BJ (cell line): ENCODE results near the gene PRKX. TPM values are rescaled to one million over a fixed set of nuclear protein-coding genes. Genes with fewer than 3 reads are reported as not detected.

Experiments
- CTCF ChIA-PET: fragments of 350-600 bp; formaldehyde crosslinking; extraction: SDS; loops from one replicate; lab custom pipeline; 2021; ENCODE audit warnings: antibody characterized with exemption, inconsistent platforms; lab: Yijun Ruan, JAX
- POLR2A ChIA-PET: fragments of 300-600 bp; sonication (Branson Sonifier 250); formaldehyde crosslinking; extraction: SDS; loops from one replicate; lab custom pipeline; 2021; ENCODE audit warnings: antibody characterized with exemption; lab: Charles Lee
- DNase-seq: peaks from one replicate; pipeline ENCODE4 v3.0.0-alpha.2; 2011; ENCODE audit warnings: low read depth
- H3K27me3 ChIP-seq: 2 replicates; pipeline ENCODE4 v1.6.0; 2011; ENCODE audit warnings: low read length; ENCODE audit not compliant: control insufficient read depth, insufficient read depth
- H3K36me3 ChIP-seq: 2 replicates; pipeline ENCODE4 v1.5.1; 2011; ENCODE audit warnings: low read length; ENCODE audit not compliant: control insufficient read depth, insufficient read depth
- H3K4me3 ChIP-seq: 2 replicates; pipeline ENCODE4 v1.5.1; 2011; ENCODE audit warnings: low read depth, mild to moderate bottlenecking, control low read depth, low read length
- polyA plus RNA-seq: library from polyadenylated mRNA; depleted of rRNA; stranded (reverse); fragments of >200 nt; gene quantifications from 2 replicates; pipeline ENCODE4 v1.2.3, GENCODE V29; 2011
- TF ChIP-seq, protein P1 (sequence below): IDR thresholded peaks from 2 replicates; pipeline ENCODE4 v1.5.1; 2011; ENCODE audit warnings: low read depth, mild to moderate bottlenecking, control low read depth, inconsistent platforms, low read length, moderate library complexity; ENCODE audit not compliant: insufficient read depth

The PRKX gene
- polyA plus RNA-seq, 1 experiment = 6.5 TPM

DNA sequence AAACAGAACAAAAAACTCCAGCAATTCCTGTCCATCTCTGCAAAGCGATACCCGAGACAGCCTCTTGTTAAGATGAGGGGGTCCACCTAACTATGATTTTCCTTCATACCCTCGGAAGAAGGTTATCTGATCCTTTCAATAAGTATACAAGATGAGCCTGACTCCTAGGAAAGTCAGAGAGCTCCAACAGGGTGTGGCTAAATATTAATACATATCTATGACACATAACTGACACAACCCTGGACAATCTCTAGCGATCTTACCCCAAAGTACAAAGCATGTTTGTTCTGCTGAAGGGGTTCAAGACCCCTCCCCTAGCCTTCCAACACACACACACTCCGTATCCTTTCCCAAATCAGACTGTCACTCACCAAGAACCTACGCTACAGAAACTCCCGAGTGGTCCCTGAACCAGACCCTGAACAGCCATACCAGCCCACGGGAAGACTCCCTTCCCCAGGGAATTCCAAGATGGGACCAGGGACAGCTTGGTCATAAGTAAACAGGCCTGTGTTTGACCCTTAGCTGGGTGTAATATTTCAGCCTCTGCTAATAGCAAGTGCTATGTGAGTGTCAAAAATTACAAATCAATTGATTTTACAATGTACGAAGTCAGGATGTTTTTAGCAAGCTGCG, 110.3 kb downstream of the PRKX start:
- DNase-seq = no peak
- no peaks in the 10 kb centered on the region for H3K36me3 ChIP-seq
- POLR2A ChIA-PET = no interaction called here
- TF ChIP-seq, protein P1, sequence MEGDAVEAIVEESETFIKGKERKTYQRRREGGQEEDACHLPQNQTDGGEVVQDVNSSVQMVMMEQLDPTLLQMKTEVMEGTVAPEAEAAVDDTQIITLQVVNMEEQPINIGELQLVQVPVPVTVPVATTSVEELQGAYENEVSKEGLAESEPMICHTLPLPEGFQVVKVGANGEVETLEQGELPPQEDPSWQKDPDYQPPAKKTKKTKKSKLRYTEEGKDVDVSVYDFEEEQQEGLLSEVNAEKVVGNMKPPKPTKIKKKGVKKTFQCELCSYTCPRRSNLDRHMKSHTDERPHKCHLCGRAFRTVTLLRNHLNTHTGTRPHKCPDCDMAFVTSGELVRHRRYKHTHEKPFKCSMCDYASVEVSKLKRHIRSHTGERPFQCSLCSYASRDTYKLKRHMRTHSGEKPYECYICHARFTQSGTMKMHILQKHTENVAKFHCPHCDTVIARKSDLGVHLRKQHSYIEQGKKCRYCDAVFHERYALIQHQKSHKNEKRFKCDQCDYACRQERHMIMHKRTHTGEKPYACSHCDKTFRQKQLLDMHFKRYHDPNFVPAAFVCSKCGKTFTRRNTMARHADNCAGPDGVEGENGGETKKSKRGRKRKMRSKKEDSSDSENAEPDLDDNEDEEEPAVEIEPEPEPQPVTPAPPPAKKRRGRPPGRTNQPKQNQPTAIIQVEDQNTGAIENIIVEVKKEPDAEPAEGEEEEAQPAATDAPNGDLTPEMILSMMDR = no peak
- CTCF ChIA-PET = no interaction called here
- no peaks in the 10 kb centered on the region for H3K27me3 ChIP-seq
- no peak overlapping the region for H3K4me3 ChIP-seq

- DNase-seq = no peak
- CTCF ChIA-PET = interaction anchor here (1.3 kb wide), 1 partner anchor 51 kb away, joined by 6 read pairs; no protein-coding TSS in a partner anchor
Observed at GRCh38 chrX:3599802-3600430, 113.5 kb downstream of the PRKX start.

GRCh38 chrX:3598709-3599108, 114.7 kb downstream of the PRKX start:
- no peaks in the 10 kb centered on the region for H3K36me3 ChIP-seq
- ChIA-PET POLR2A (no interaction called here), CTCF (no interaction called here)
- H3K4me3 ChIP-seq = no peak overlapping the region
- no peak for DNase-seq
- no peaks in the 10 kb centered on the region for H3K27me3 ChIP-seq
- TF ChIP-seq, protein P1 = no peak

More at GRCh38 chrX:3599802-3600430, 113.5 kb downstream of the PRKX start:
- Histone ChIP-seq H3K36me3 (no peaks in the 10 kb centered on the region), H3K27me3 (no peaks in the 10 kb centered on the region), H3K4me3 (no peak overlapping the region)
- TF ChIP-seq, protein P1 = no peak
- POLR2A ChIA-PET = no interaction called here

DNA sequence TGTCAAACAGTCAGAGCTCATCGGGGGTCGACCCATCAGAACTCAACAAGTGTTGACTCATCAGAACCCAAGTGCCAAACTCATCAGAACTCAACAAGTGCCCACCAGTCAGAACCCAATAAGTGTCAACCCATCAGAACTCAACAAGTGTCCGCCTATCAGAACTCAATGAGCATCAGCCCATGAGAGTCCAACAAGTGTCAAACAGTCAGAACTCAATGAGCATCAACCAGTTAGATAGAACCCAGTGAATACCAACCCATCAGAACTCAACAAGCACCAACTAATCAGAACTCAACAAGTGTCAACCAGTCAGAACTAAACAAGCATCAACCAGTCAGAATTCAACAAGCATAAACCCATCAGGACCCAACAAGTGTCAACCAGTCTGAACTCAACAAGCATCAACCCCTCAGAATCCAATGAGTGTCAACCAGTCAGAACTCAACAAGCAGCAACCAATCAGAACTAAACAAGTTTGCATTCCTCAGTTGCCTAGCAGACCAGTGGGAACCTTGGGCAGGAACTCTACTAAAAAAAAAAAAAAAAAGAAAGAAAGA, 115.3 kb downstream of the PRKX start:
- Histone ChIP-seq H3K27me3 (no peaks in the 10 kb centered on the region), H3K4me3 (no peak overlapping the region), H3K36me3 (no peaks in the 10 kb centered on the region)
- ChIA-PET POLR2A (interaction anchor here (0.5 kb wide), 1 partner anchor 50 kb away, joined by 5 read pairs; no protein-coding TSS in a partner anchor), CTCF (no interaction called here)
- DNase-seq = no peak
- TF ChIP-seq, protein P1 = no peak

- TF ChIP-seq, protein P1 = no peak
- Histone ChIP-seq H3K36me3 (no peaks in the 10 kb centered on the region), H3K4me3 (no peak overlapping the region), H3K27me3 (no peaks in the 10 kb centered on the region)
- CTCF ChIA-PET = no interaction called here
- DNase-seq = no peak
- POLR2A ChIA-PET = no interaction called here
Observed at GRCh38 chrX:3592184-3592583, 121.3 kb downstream of the PRKX start.
